WTC11 (cell line): Measurements from ENCODE around the gene B3GNT9.

Experiments
- CREB1 ChIP-seq: sonication (generic); formaldehyde crosslinking; IDR thresholded peaks from 2 replicates; pipeline ENCODE4 v1.8.0; 2023; ENCODE audit warnings: mild to moderate bottlenecking, missing genetic modification reagents
- CTCF ChIP-seq: fragments of 200-600 bp; IDR thresholded peaks from 2 replicates; pipeline ENCODE4 v1.8.0; 2022; ENCODE audit warnings: antibody characterized with exemption
- ZNF138 ChIP-seq: sonication (generic); formaldehyde crosslinking; conservative IDR thresholded peaks from 2 replicates; pipeline ENCODE4 v1.8.1; 2022; ENCODE audit warnings: mild to moderate bottlenecking, moderate library complexity, missing genetic modification reagents
- ZNF232 ChIP-seq: sonication (generic); formaldehyde crosslinking; IDR thresholded peaks from 2 replicates; pipeline ENCODE4 v1.8.0; 2022; ENCODE audit warnings: mild to moderate bottlenecking, missing genetic modification reagents

GRCh38 chr16:67165121-67166078 is 14.6 kb upstream of the B3GNT9 start:
- TF ChIP-seq CTCF, result no peak
- no peak for TF ChIP-seq ZNF232 (CRISPR knock-in tag)
- TF ChIP-seq CREB1 (CRISPR knock-in tag), result no peak
- no peak for TF ChIP-seq ZNF138 (CRISPR knock-in tag)
